Suprapubic skin (tissue), 4 donors: ENCODE results near the gene TECRL. TPM values are rescaled to one million over a fixed set of nuclear protein-coding genes. Genes with fewer than 3 reads are reported as not detected.

Experiments used
- DNase-seq, 2 donors: peaks; one replicate each; pipeline ENCODE4 v3.0.0-alpha.2; 2019; ENCODE audit warnings: low spot score in 2 of 2
- H3K27ac ChIP-seq: fragments of 200-600 bp; sonication (generic); one replicate; pipeline ENCODE4 v1.5.1; 2019
- H3K27me3 ChIP-seq: fragments of 200-600 bp; sonication (generic); one replicate; pipeline ENCODE4 v1.5.1; 2019
- H3K36me3 ChIP-seq: fragments of 200-600 bp; sonication (generic); one replicate; pipeline ENCODE4 v1.5.1; 2019
- H3K4me1 ChIP-seq: fragments of 200-600 bp; sonication (generic); one replicate; pipeline ENCODE4 v1.5.1; 2019
- H3K4me3 ChIP-seq: fragments of 200-600 bp; sonication (generic); one replicate; pipeline ENCODE4 v1.5.1; 2019; ENCODE audit warnings: mild to moderate bottlenecking
- H3K9me3 ChIP-seq: fragments of 200-600 bp; sonication (generic); one replicate; pipeline ENCODE4 v1.5.1; 2019
- EP300 ChIP-seq: sonication (generic); formaldehyde crosslinking; IDR thresholded peaks from one replicate; pipeline ENCODE4 v1.6.1; 2017; ENCODE audit warnings: antibody characterized with exemption
- POLR2A ChIP-seq, 2 donors: fragments of 450-650 bp; IDR thresholded peaks; one replicate each; pipeline ENCODE4 v1.6.1; 2017; ENCODE audit warnings: antibody characterized with exemption in 2 of 2, mild to moderate bottlenecking in 2 of 2, moderate library complexity in 2 of 2
- POLR2AphosphoS5 ChIP-seq, 3 donors: sonication (generic); formaldehyde crosslinking; IDR thresholded peaks; one replicate each; pipeline ENCODE4 v1.6.1; 2017; ENCODE audit warnings: antibody characterized with exemption in 3 of 3
- WGBS: methylation state at CpG from one replicate; pipeline ENCODE4 v1.1.5; 2018; 5-methylcytosine and 5-hydroxymethylcytosine counted together
- total RNA-seq, 4 donors: library from RNA; depleted of rRNA; stranded (reverse); fragments of >200 nt; gene quantifications; one replicate each; pipeline ENCODE4 v1.1.0, GENCODE V29; 2016
- TF ChIP-seq, protein P1 (sequence below), 2 donors: fragments of 200-600 bp in 1 of 2; fragments of 450-650 bp in 1 of 2; sonication (generic) in 1 of 2; IDR thresholded peaks; one replicate each; pipeline ENCODE4 v1.5.1; 2016 to 2019; ENCODE audit warnings: antibody characterized with exemption in 2 of 2, mild to moderate bottlenecking in 1 of 2, moderate library complexity in 1 of 2

The TECRL gene
- total RNA-seq, 4 donors from 2014 or later: not detected

DNA sequence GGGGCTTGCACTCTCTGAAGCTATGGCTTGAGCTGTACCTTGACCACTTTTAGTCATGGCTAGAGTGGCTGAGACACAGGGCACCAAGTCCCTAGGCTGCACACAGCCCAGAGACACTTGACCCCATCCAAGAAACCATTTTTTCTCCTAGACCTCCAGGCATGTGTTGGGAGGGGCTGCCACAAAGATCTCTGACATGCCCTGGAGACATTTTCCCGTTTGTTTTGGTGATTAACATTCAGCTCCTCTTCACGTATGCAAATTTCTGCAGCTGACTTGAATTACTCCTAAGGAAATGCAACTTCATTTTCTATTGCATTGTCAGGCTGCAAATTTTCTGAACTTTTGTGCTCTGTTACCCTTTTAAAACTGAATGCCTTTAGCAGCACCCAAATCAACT lies 142.6 kb downstream of the TECRL start:
- H3K4me1 ChIP-seq: no peaks in the 10 kb centered on the region
- no peak for DNase-seq
- 41% methylated on average over 2 of the region's 2 CpGs for WGBS
- no peak overlapping the region for H3K4me3 ChIP-seq
- no peaks in the 10 kb centered on the region for H3K27me3 ChIP-seq
- TF ChIP-seq EP300: no peak
- TF ChIP-seq, protein P1, sequence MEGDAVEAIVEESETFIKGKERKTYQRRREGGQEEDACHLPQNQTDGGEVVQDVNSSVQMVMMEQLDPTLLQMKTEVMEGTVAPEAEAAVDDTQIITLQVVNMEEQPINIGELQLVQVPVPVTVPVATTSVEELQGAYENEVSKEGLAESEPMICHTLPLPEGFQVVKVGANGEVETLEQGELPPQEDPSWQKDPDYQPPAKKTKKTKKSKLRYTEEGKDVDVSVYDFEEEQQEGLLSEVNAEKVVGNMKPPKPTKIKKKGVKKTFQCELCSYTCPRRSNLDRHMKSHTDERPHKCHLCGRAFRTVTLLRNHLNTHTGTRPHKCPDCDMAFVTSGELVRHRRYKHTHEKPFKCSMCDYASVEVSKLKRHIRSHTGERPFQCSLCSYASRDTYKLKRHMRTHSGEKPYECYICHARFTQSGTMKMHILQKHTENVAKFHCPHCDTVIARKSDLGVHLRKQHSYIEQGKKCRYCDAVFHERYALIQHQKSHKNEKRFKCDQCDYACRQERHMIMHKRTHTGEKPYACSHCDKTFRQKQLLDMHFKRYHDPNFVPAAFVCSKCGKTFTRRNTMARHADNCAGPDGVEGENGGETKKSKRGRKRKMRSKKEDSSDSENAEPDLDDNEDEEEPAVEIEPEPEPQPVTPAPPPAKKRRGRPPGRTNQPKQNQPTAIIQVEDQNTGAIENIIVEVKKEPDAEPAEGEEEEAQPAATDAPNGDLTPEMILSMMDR (IDR thresholded peaks at IDR 0.05): no peak
- TF ChIP-seq POLR2A (IDR thresholded peaks at IDR 0.05): no peak
- no peak for TF ChIP-seq POLR2AphosphoS5 (IDR thresholded peaks at IDR 0.05)
- H3K36me3 ChIP-seq: no peaks in the 10 kb centered on the region
- H3K27ac ChIP-seq: no peak overlapping the region
- no peaks in the 10 kb centered on the region for H3K9me3 ChIP-seq

DNA sequence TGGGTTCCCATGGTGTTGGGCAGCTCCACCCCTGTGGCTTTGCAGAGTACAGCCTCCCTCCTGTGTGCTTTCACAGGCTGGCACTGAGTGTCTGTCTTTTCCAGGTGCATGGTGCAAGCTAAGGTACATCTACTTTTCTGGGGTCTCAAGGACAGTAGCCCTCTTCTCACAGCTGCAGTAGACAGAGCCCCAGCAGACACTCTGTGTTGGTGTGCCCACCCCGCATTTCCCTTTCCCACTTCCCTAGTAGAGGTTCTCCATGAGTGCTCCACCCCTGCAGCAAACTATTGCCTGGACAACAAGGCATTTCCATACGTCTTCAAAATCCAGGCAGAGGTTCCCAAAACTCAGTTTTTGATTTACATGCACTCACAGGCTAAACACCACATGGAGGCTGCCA lies 143.0 kb downstream of the TECRL start:
- Histone ChIP-seq H3K4me1 (no peaks in the 10 kb centered on the region), H3K27me3 (no peaks in the 10 kb centered on the region), H3K4me3 (no peak overlapping the region), H3K36me3 (no peaks in the 10 kb centered on the region), H3K9me3 (no peaks in the 10 kb centered on the region), H3K27ac (no peak overlapping the region)
- WGBS: 77% methylated on average over 2 of the region's 2 CpGs
- DNase-seq: no peak
- no peak for TF ChIP-seq POLR2A (IDR thresholded peaks at IDR 0.05)

DNA sequence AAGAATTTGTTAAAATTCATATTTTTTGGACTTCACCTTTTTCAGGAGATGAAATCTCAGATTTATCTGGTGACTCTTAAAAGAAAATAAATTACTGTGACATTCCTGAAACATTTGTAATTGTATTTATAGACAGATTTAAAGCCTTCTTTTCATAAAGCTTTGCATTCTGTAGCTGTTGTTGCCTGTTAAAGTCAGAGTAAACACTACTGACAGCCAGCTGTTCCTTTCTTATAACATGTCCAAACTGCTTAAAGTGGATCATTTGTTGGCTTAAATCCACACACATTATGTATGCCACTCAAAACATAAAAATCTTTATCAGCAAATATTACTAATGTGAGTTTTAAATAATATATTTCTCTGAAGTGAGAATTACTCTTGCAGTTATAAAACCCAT lies 157.5 kb downstream of the TECRL start:
- TF ChIP-seq, protein P1 (IDR thresholded peaks at IDR 0.05): no peak
- no peak for TF ChIP-seq POLR2AphosphoS5 (IDR thresholded peaks at IDR 0.05)
- no peak for TF ChIP-seq EP300
- TF ChIP-seq POLR2A (IDR thresholded peaks at IDR 0.05): no peak
- Histone ChIP-seq H3K4me1 (no peaks in the 10 kb centered on the region), H3K27ac (no peak overlapping the region), H3K27me3 (no peaks in the 10 kb centered on the region), H3K4me3 (no peak overlapping the region), H3K36me3 (no peaks in the 10 kb centered on the region), H3K9me3 (no peaks in the 10 kb centered on the region)
- no peak for DNase-seq

DNA sequence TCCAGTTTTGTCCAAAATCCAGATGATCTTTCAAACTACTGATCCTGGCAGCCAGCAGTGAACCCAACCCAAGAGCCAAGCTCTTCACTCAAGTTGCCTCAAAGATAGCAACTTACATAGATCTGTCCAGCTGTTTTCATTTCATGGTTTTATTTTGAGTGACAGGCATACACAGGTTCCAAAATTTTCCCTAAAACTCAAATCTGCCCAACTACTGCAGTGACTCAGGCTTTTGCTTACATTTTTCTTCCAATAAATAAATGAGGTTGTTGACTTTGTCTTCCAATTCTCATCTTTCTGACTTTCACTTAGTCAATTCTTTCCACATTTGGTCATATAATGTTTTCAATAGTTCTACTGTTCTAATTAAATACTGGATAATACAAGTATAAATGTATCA lies 158.8 kb downstream of the TECRL start:
- no peak for DNase-seq
- H3K27me3 ChIP-seq: no peaks in the 10 kb centered on the region
- TF ChIP-seq, protein P1 (IDR thresholded peaks at IDR 0.05): no peak
- TF ChIP-seq POLR2AphosphoS5 (IDR thresholded peaks at IDR 0.05) (no peak), POLR2A (IDR thresholded peaks at IDR 0.05) (no peak), EP300 (no peak)
- H3K9me3 ChIP-seq: no peaks in the 10 kb centered on the region
- no peaks in the 10 kb centered on the region for H3K4me1 ChIP-seq
- H3K36me3 ChIP-seq: no peaks in the 10 kb centered on the region
- H3K4me3 ChIP-seq: no peak overlapping the region
- no peak overlapping the region for H3K27ac ChIP-seq

DNA sequence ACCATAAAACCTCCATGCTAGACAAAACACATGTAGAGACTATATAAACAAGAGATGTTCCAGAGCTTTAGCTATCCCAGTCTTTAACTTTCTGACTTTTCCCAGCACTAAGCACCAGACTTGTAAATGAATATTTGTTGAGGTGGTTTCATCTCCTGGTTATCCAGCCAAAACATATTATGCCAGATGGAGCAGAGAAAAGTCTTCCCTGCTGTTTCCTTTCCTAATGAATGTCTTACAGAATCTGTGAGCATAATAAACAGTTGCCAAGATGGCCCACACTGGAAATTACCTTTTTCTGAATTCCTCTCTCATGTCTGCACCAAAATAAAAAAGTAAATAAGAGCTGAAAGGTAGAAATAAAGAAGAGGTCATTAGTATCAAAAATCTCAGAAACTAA lies 159.2 kb downstream of the TECRL start:
- H3K36me3 ChIP-seq: no peaks in the 10 kb centered on the region
- no peak overlapping the region for H3K27ac ChIP-seq
- no peaks in the 10 kb centered on the region for H3K9me3 ChIP-seq
- TF ChIP-seq, protein P1 (IDR thresholded peaks at IDR 0.05): no peak
- TF ChIP-seq POLR2AphosphoS5 (IDR thresholded peaks at IDR 0.05) (no peak), POLR2A (IDR thresholded peaks at IDR 0.05) (no peak), EP300 (no peak)
- H3K4me1 ChIP-seq: no peaks in the 10 kb centered on the region
- no peak overlapping the region for H3K4me3 ChIP-seq
- DNase-seq: no peak
- no peaks in the 10 kb centered on the region for H3K27me3 ChIP-seq

DNA sequence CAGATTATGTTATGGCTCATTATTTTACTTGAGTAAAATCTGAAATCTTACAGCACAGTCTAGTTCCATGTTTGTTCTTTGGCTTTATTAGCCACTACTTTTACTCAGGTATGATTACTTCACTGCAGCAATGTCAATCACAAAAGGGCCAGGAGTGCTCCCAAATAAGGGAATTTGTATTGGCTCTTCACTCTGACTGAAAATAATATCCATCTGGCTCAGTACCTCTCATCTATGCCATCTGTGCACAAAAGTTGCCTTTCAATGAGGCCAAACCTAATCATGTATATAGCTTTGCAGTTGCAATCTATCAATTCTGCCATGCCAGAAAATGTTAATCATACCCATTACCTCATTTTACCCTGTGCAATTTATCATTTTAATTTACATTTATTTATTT lies 161.1 kb downstream of the TECRL start:
- Histone ChIP-seq H3K36me3 (no peaks in the 10 kb centered on the region), H3K9me3 (no peaks in the 10 kb centered on the region), H3K27ac (no peak overlapping the region), H3K27me3 (no peaks in the 10 kb centered on the region), H3K4me1 (no peaks in the 10 kb centered on the region), H3K4me3 (no peak overlapping the region)
- TF ChIP-seq, protein P1 (IDR thresholded peaks at IDR 0.05): no peak
- TF ChIP-seq EP300 (no peak), POLR2A (IDR thresholded peaks at IDR 0.05) (no peak), POLR2AphosphoS5 (IDR thresholded peaks at IDR 0.05) (no peak)
- no peak for DNase-seq
